ENCODE measurements around the gene ESF1. TPM values are rescaled to one million over a fixed set of nuclear protein-coding genes. Genes with fewer than 3 reads are reported as not detected.

Gene ESF1
- total and polyA plus RNA-seq, 4 donors, result 3.5 to 7.3 (median 5.7) TPM

- DNase-seq (ENCODE audit: low spot score), result no peak
- TF ChIP-seq YY1 (IDR thresholded peaks at IDR 0.05) (peak; percentile 27), RAD21 (IDR thresholded peaks at IDR 0.05) (peak; percentile 74 to 81), FOXA2 (IDR thresholded peaks at IDR 0.05) (peak; percentile 33), EGR1 (IDR thresholded peaks at IDR 0.05; ENCODE audit: low read depth in 2 of 2) (no peak), CTCF (IDR thresholded peaks at IDR 0.05; ENCODE audit: low read depth, low read length, missing input control) (peak; percentile 65)
- Histone ChIP-seq H3K36me3 (ENCODE audit: control insufficient read depth in 4 of 4, insufficient read depth in 3 of 4, low read depth in 1 of 4, low read length in 3 of 4) (peaks cover 5 to 25% (median 16%) of the 10 kb centered on the region in 4 donors), H3K27ac (ENCODE audit: low read depth in 1 of 2, low read length in 2 of 2) (peak overlapping the region in 1 of 2 donors; percentile 14), H3K9ac (ENCODE audit: low read depth in 1 of 2, low read length in 2 of 2) (no peak overlapping the region), H3K4me3 (ENCODE audit: low read depth in 1 of 3, low read length in 3 of 3) (no peak overlapping the region), H3K4me1 (ENCODE audit: control insufficient read depth in 4 of 4, insufficient read depth in 4 of 4, low read length in 3 of 4) (peaks cover 0 to under 1% (median under 1%) of the 10 kb centered on the region in 4 donors), H3K27me3 (ENCODE audit: control insufficient read depth in 4 of 4, insufficient read depth in 4 of 4, low read length in 3 of 4) (no peaks in the 10 kb centered on the region), H3K9me3 (ENCODE audit: control insufficient read depth in 4 of 4, low read length in 3 of 4) (no peaks in the 10 kb centered on the region)
- 28% methylated on average over 5 of the region's 5 CpGs for WGBS
Observed at GRCh38 chr20:13819885-13820645, 35.3 kb upstream of the ESF1 start.

DNA sequence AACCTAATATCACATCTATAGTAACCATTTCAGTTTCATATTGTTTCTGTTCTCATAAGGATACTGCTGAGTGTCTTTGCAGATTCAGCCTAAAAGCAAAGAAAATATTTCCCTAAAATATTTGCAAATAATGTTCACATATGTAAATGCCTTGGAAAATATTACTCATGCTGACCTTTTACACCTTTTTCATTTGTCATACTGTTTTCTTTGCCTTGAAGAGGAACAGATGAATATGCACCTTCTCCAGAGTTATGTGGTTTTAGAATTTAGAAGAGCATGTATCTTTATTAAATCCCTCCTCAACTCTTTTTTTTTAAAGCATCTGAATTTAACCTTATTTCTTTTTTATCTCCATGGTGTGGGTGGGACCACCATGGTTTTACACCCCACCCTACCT lies 32.6 kb upstream of the ESF1 start:
- DNase-seq (ENCODE audit: low spot score), result no peak
- TF ChIP-seq RAD21 (IDR thresholded peaks at IDR 0.05) (no peak), ATF3 (IDR thresholded peaks at IDR 0.05) (no peak), SP1 (IDR thresholded peaks at IDR 0.05) (no peak), GABPA (IDR thresholded peaks at IDR 0.05 in 1 of 2, conservative IDR thresholded peaks at IDR 0.05 in 1 of 2) (no peak), TAF1 (conservative IDR thresholded peaks at IDR 0.05) (no peak), JUND (IDR thresholded peaks at IDR 0.05) (no peak), NR2F2 (IDR thresholded peaks at IDR 0.05) (no peak), YY1 (IDR thresholded peaks at IDR 0.05) (no peak), MAX (IDR thresholded peaks at IDR 0.05) (no peak), FOXA2 (IDR thresholded peaks at IDR 0.05) (no peak)
- TF ChIP-seq, protein P1, sequence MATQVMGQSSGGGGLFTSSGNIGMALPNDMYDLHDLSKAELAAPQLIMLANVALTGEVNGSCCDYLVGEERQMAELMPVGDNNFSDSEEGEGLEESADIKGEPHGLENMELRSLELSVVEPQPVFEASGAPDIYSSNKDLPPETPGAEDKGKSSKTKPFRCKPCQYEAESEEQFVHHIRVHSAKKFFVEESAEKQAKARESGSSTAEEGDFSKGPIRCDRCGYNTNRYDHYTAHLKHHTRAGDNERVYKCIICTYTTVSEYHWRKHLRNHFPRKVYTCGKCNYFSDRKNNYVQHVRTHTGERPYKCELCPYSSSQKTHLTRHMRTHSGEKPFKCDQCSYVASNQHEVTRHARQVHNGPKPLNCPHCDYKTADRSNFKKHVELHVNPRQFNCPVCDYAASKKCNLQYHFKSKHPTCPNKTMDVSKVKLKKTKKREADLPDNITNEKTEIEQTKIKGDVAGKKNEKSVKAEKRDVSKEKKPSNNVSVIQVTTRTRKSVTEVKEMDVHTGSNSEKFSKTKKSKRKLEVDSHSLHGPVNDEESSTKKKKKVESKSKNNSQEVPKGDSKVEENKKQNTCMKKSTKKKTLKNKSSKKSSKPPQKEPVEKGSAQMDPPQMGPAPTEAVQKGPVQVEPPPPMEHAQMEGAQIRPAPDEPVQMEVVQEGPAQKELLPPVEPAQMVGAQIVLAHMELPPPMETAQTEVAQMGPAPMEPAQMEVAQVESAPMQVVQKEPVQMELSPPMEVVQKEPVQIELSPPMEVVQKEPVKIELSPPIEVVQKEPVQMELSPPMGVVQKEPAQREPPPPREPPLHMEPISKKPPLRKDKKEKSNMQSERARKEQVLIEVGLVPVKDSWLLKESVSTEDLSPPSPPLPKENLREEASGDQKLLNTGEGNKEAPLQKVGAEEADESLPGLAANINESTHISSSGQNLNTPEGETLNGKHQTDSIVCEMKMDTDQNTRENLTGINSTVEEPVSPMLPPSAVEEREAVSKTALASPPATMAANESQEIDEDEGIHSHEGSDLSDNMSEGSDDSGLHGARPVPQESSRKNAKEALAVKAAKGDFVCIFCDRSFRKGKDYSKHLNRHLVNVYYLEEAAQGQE (IDR thresholded peaks at IDR 0.05), result no peak
- no peaks in the 10 kb centered on the region for H3K9me3 ChIP-seq (ENCODE audit: control insufficient read depth in 4 of 4, low read length in 3 of 4)
- H3K27ac ChIP-seq (ENCODE audit: low read depth in 1 of 2, low read length in 2 of 2), result no peak overlapping the region
- H3K27me3 ChIP-seq (ENCODE audit: control insufficient read depth in 4 of 4, insufficient read depth in 4 of 4, low read length in 3 of 4), result no peaks in the 10 kb centered on the region
- H3K4me3 ChIP-seq (ENCODE audit: low read depth in 1 of 3, low read length in 3 of 3), result no peak overlapping the region
- peaks cover 5 to 28% (median 21%) of the 10 kb centered on the region in 4 donors for H3K36me3 ChIP-seq (ENCODE audit: control insufficient read depth in 4 of 4, insufficient read depth in 3 of 4, low read depth in 1 of 4, low read length in 3 of 4)
- H3K9ac ChIP-seq (ENCODE audit: low read depth in 1 of 2, low read length in 2 of 2), result no peak overlapping the region
- peaks cover 0 to 19% (median 17%) of the 10 kb centered on the region in 4 donors for H3K4me1 ChIP-seq (ENCODE audit: control insufficient read depth in 4 of 4, insufficient read depth in 4 of 4, low read length in 3 of 4)

Measured in liver (tissue), 9 donors.